HepG2 (cell line): ENCODE results near the gene CREG1. TPM values are rescaled to one million over a fixed set of nuclear protein-coding genes. Genes with fewer than 3 reads are reported as not detected.

Experiments
- ATAC-seq: fragments of 200-7000 bp; cut with Tn5 transposase; 3 replicates; pipeline ENCODE4 v1.9.1; 2020; ENCODE audit warnings: mild to moderate bottlenecking, moderate library complexity
- BruUV-seq: library from RNA; stranded (reverse); fragments of 400-500 nt; replicated peaks from 2 replicates; lab custom pipeline; 2021; lab: Mats Ljungman, UMichigan
- CTCF ChIA-PET: fragments of 300-600 bp; formaldehyde crosslinking; extraction: SDS; loops from one replicate; lab custom pipeline; 2021; ENCODE audit warnings: low total read pairs, inconsistent platforms, low intra/inter-chr PET ratio; lab: Yijun Ruan, JAX
- POLR2A ChIA-PET: fragments of 350-600 bp; sonication (Branson Sonifier 250); formaldehyde crosslinking; loops from one replicate; lab custom pipeline; 2020; ENCODE audit warnings: antibody characterized with exemption, inconsistent platforms; lab: Yijun Ruan, JAX
- DNase-seq: peaks from one replicate; pipeline ENCODE4 v3.0.0-alpha.2; 2015; ENCODE audit warnings: low spot score
- FAIRE-seq: peaks from 3 replicates; lab custom pipeline; 2011; peaks lifted over from hg19 to GRCh38; lab: Jason Lieb, UNC
- H2AFZ ChIP-seq: one replicate; pipeline ENCODE4 v1.6.1; 2011; ENCODE audit warnings: low read length, inconsistent platforms
- H3K27ac ChIP-seq: fragments of 300-600 bp; 3 replicates; pipeline ENCODE4 v1.8.0; 2011; ENCODE audit warnings: mixed run types, mild to moderate bottlenecking, mixed read lengths, low read length, inconsistent platforms; ENCODE audit not compliant: insufficient read depth; ENCODE audit errors: extremely low read length
- H3K27me3 ChIP-seq, 2 experiments: fragments of 200-600 bp in 1 of 2; 2 replicates in 1 of 2; 3 replicates in 1 of 2; pipeline versions ENCODE4 v1.6.0 to v1.8.0; 2011; ENCODE audit warnings: low read length in 2 of 2, mild to moderate bottlenecking in 2 of 2, moderate library complexity in 2 of 2, inconsistent platforms in 1 of 2; ENCODE audit not compliant: insufficient read depth in 2 of 2, control insufficient read depth in 1 of 2
- H3K36me3 ChIP-seq, 2 experiments: fragments of 200-600 bp in 1 of 2; replicated peaks in 1 of 2; 2 replicates in 1 of 2; 3 replicates in 1 of 2; pipeline versions ENCODE4 v1.5.1 to v1.8.0; 2011; ENCODE audit warnings: low read length in 2 of 2, inconsistent platforms in 1 of 2; ENCODE audit not compliant: insufficient read depth in 2 of 2, control insufficient read depth in 1 of 2
- H3K4me1 ChIP-seq: 2 replicates; pipeline ENCODE4 v1.5.1; 2012; ENCODE audit warnings: low read length, inconsistent platforms; ENCODE audit not compliant: insufficient read depth
- H3K4me2 ChIP-seq: 2 replicates; pipeline ENCODE4 v1.6.0; 2011; ENCODE audit warnings: low read depth, low read length, inconsistent platforms
- H3K4me3 ChIP-seq, 3 experiments: fragments of 200-600 bp in 1 of 3; sonication (generic), shearing (Covaris generic) in 1 of 3; replicated peaks in 1 of 3; 2 replicates each; pipeline ENCODE4 v1.5.1; 2011 to 2016; ENCODE audit warnings: low read length in 3 of 3, inconsistent platforms in 2 of 3, low read depth in 2 of 3, mild to moderate bottlenecking in 2 of 3, control low read depth in 1 of 3, mixed read lengths in 1 of 3; ENCODE audit not compliant: insufficient read depth in 1 of 3
- H3K79me2 ChIP-seq: one replicate; pipeline ENCODE4 v1.6.1; 2011; ENCODE audit warnings: low read length, inconsistent platforms; ENCODE audit not compliant: insufficient read depth
- H3K9ac ChIP-seq: 2 replicates; pipeline ENCODE4 v1.6.0; 2011; ENCODE audit warnings: mild to moderate bottlenecking, low read depth, low read length, inconsistent platforms; ENCODE audit not compliant: insufficient read depth
- H3K9me3 ChIP-seq: 2 replicates; pipeline ENCODE4 v1.5.1; 2012; ENCODE audit warnings: mild to moderate bottlenecking, low read length
- H4K20me1 ChIP-seq: 2 replicates; pipeline ENCODE4 v1.6.0; 2011; ENCODE audit warnings: inconsistent platforms, mild to moderate bottlenecking, low read length, moderate library complexity; ENCODE audit not compliant: insufficient read depth
- HDAC6 ChIP-seq: fragments of 200-600 bp; sonication (generic); IDR thresholded peaks from 2 replicates; pipeline ENCODE4 v1.7.0; 2017; ENCODE audit warnings: mild to moderate bottlenecking, antibody characterized with exemption, low read length, low read depth
- MAZ ChIP-seq, 2 experiments: sonication (generic) in 1 of 2; formaldehyde crosslinking in 1 of 2; IDR thresholded peaks; 2 replicates each; pipeline versions ENCODE4 v1.5.0 to v1.6.1; 2012 to 2020; ENCODE audit warnings: low read depth in 2 of 2, mild to moderate bottlenecking in 2 of 2, borderline replicate concordance in 1 of 2, improper control_type of control experiment in 1 of 2, low read length in 1 of 2, missing genetic modification reagents in 1 of 2, moderate library complexity in 1 of 2
- PTBP1 ChIP-seq: fragments of 200-400 bp; formaldehyde crosslinking; IDR thresholded peaks from 2 replicates; pipeline ENCODE4 v1.6.1; 2018; ENCODE audit warnings: low read length, low read depth; ENCODE audit not compliant: poor library complexity, severe bottlenecking
- SOX6 ChIP-seq, 2 experiments: fragments of 450-650 bp in 1 of 2; sonication (generic) in 1 of 2; formaldehyde crosslinking in 1 of 2; IDR thresholded peaks; 2 replicates each; pipeline versions ENCODE4 v1.4.0 to v1.6.1; 2017 to 2020; ENCODE audit warnings: antibody characterized with exemption in 1 of 2, mild to moderate bottlenecking in 1 of 2, missing genetic modification reagents in 1 of 2
- ZBTB21 ChIP-seq: sonication (generic); formaldehyde crosslinking; IDR thresholded peaks from 2 replicates; pipeline ENCODE4 v1.4.0; 2020; ENCODE audit warnings: missing genetic modification reagents
- ZNF143 ChIP-seq: sonication (generic); formaldehyde crosslinking; IDR thresholded peaks from 2 replicates; pipeline ENCODE4 v1.4.0; 2020; ENCODE audit warnings: missing genetic modification reagents
- ZNF564 ChIP-seq: sonication (generic); formaldehyde crosslinking; IDR thresholded peaks from 2 replicates; pipeline ENCODE4 v1.8.1; 2023; ENCODE audit warnings: mild to moderate bottlenecking, missing genetic modification reagents
- ZNF772 ChIP-seq: sonication (generic); formaldehyde crosslinking; IDR thresholded peaks from 2 replicates; pipeline ENCODE4 v1.5.0; 2020; ENCODE audit warnings: mild to moderate bottlenecking, missing genetic modification reagents
- ZNF777 ChIP-seq: sonication (generic); formaldehyde crosslinking; IDR thresholded peaks from 2 replicates; pipeline ENCODE4 v1.4.0; 2020; ENCODE audit warnings: missing genetic modification reagents
- ZNF780A ChIP-seq: sonication (generic); formaldehyde crosslinking; IDR thresholded peaks from 2 replicates; pipeline ENCODE4 v1.8.0; 2022; ENCODE audit warnings: mild to moderate bottlenecking, missing genetic modification reagents, moderate library complexity
- WGBS: methylation state at CpG from one replicate; pipeline ENCODE4 v1.1.6; 2017; ENCODE audit warnings: low lambda C conversion rate; 5-methylcytosine and 5-hydroxymethylcytosine counted together
- in situ Hi-C: cut with HindIII; loops from 2 replicates; pipeline ENCODE4 v1.10.0; 2017; ENCODE audit warnings: low pct_unique_long_range_greater_than_20kb; ENCODE audit not compliant: extremely low pct_ligation_motif_present
- intact Hi-C: fragments of 100-400 bp; cut with micrococcal nuclease; formaldehyde crosslinking; loops from one replicate; pipeline ENCODE4 v1.10.0; 2022; ENCODE audit not compliant: unreplicated experiment
- polyA plus RNA-seq, 8 experiments: library from polyadenylated mRNA; depleted of rRNA in 3 of 8; stranded (reverse) in 7 of 8; unstranded in 1 of 8; fragments of >200 nt; fragmentation: Illumina TruSeq in 4 of 8; extraction: Trizol in 4 of 8; gene quantifications; 2 replicates each; pipeline versions ENCODE4 v1.2.1 to v1.2.3, GENCODE V29; 2011 to 2016; ENCODE audit warnings: low read depth in 4 of 8, missing spikeins in 1 of 8, mixed read lengths in 1 of 8; ENCODE audit not compliant: insufficient read depth in 1 of 8
- total RNA-seq, 5 experiments: library from RNA; depleted of rRNA; stranded (reverse); fragments of >200 nt; fragmentation: Illumina TruSeq; extraction: Trizol; gene quantifications; 2 replicates each; pipeline ENCODE4 v1.2.3, GENCODE V29; 2016; ENCODE audit warnings: low read depth in 1 of 5

Gene CREG1
- total and polyA plus RNA-seq, 2 of the 13 experiments (the other 11 are each of a cell fraction or from before 2014, with no cell fraction given): 31.3 to 33.5 TPM

DNA sequence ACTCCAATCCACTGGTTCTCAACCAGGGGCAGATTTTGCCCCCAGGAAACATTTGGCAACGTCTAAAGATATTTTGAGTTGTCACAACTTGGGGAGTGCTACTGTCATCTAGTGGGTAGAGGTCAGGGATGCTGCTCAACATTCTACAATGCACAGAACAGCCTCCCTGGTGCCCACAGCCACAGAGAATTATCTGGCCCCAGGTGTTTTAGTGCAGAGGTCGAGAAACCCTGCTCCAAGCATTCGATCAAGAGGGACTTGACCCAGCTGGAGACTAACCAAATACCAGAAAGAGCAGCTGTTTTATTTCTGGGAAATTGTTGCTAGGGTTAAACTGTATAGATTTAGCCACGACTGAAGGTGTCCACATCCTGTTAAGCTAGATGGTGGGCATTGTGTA is 54.5 kb downstream of the CREG1 start:
- H3K27me3 ChIP-seq: peaks cover 8 to 54% of the 10 kb centered on the region in 2 experiments; a peak in 3 of 5 replicates
- H3K27ac ChIP-seq: no peak overlapping the region
- DNase-seq (no peak), ATAC-seq (no peak), FAIRE-seq (no peak)
- H3K4me1 ChIP-seq: no peaks in the 10 kb centered on the region
- H3K4me2 ChIP-seq: no peak overlapping the region
- H2AFZ ChIP-seq: no peak overlapping the region
- H3K36me3 ChIP-seq: no peaks in the 10 kb centered on the region
- TF ChIP-seq ZNF780A (CRISPR knock-in tag): no peak
- TF ChIP-seq ZBTB21 (CRISPR knock-in tag): no peak
- TF ChIP-seq MAZ (IDR thresholded peaks at IDR 0.05; ENCODE audit: borderline replicate concordance, low read depth, low read length): no peak
- TF ChIP-seq MAZ (CRISPR knock-in tag; IDR thresholded peaks at IDR 0.05; ENCODE audit: low read depth): no peak
- TF ChIP-seq PTBP1: no peak
- TF ChIP-seq ZNF564 (CRISPR knock-in tag): no peak
- TF ChIP-seq ZNF772: no peak
- TF ChIP-seq ZNF143 (CRISPR knock-in tag): no peak
- no peak for TF ChIP-seq ZNF777
- no peak for TF ChIP-seq SOX6 (IDR thresholded peaks at IDR 0.05)
- no peak for TF ChIP-seq SOX6 (CRISPR knock-in tag; IDR thresholded peaks at IDR 0.05)
- no peak for TF ChIP-seq HDAC6
- no peak overlapping the region for H3K9ac ChIP-seq
- no TSS peak for BruUV-seq
- no peaks in the 10 kb centered on the region for H3K9me3 ChIP-seq
- no peaks in the 10 kb centered on the region for H3K79me2 ChIP-seq
- H4K20me1 ChIP-seq: no peaks in the 10 kb centered on the region
- POLR2A ChIA-PET: no interaction called here
- intact Hi-C loops (no loop called here), in situ Hi-C loops (no loop called here)
- no peak overlapping the region for H3K4me3 ChIP-seq
- 0% methylated on average over 2 of the region's 4 CpGs for WGBS
- CTCF ChIA-PET: no interaction called here
